ENCODE measurements around the gene EXOSC7. TPM values are rescaled to one million over a fixed set of nuclear protein-coding genes. Genes with fewer than 3 reads are reported as not detected.

Gene EXOSC7
- total RNA-seq, 1 donor from 2014 or later: 56.2 TPM

- Histone ChIP-seq H3K4me1 (no peaks in the 10 kb centered on the region), H3K9me3 (no peaks in the 10 kb centered on the region), H3K27ac (no peak overlapping the region), H3K4me3 (no peak overlapping the region), H3K27me3 (no peaks in the 10 kb centered on the region), H3K36me3 (peaks cover 0 to 41% of the 10 kb centered on the region in 2 donors)
- intact Hi-C loops (cut with DNase I): no loop called here
- no peak for TF ChIP-seq POLR2A (IDR thresholded peaks at IDR 0.05)
- DNase-seq (ENCODE audit: extremely low spot score in 2 of 2): no peak
Measured at GRCh38 chr3:44931791-44932190, 44.3 kb upstream of the EXOSC7 start.

GRCh38 chr3:44932271-44932670 is 43.8 kb upstream of the EXOSC7 start:
- intact Hi-C loops (cut with DNase I): no loop called here

GRCh38 chr3:44932986-44933944 is 42.8 kb upstream of the EXOSC7 start:
- no peak overlapping the region for H3K27ac ChIP-seq
- H3K36me3 ChIP-seq: peaks cover 4 to 31% of the 10 kb centered on the region in 2 donors
- H3K4me3 ChIP-seq: no peak overlapping the region
- DNase-seq (ENCODE audit: extremely low spot score in 2 of 2): no peak
- intact Hi-C loops (cut with DNase I): no loop called here
- no peak for TF ChIP-seq POLR2AphosphoS5 (IDR thresholded peaks at IDR 0.05; ENCODE audit: insufficient read depth in 1 of 2, low read depth in 1 of 2)
- TF ChIP-seq CTCF (IDR thresholded peaks at IDR 0.05): no peak
- TF ChIP-seq POLR2A (IDR thresholded peaks at IDR 0.05): no peak
- H3K9me3 ChIP-seq: no peaks in the 10 kb centered on the region
- no peaks in the 10 kb centered on the region for H3K27me3 ChIP-seq
- no peaks in the 10 kb centered on the region for H3K4me1 ChIP-seq

More at GRCh38 chr3:44932271-44932670, 43.8 kb upstream of the EXOSC7 start:
- Histone ChIP-seq H3K27ac (no peak overlapping the region), H3K36me3 (peaks cover 0 to 37% of the 10 kb centered on the region in 2 donors), H3K9me3 (no peaks in the 10 kb centered on the region), H3K27me3 (no peaks in the 10 kb centered on the region), H3K4me1 (no peaks in the 10 kb centered on the region), H3K4me3 (no peak overlapping the region)
- no peak for DNase-seq (ENCODE audit: extremely low spot score in 2 of 2)
- TF ChIP-seq POLR2AphosphoS5 (IDR thresholded peaks at IDR 0.05; ENCODE audit: insufficient read depth in 1 of 2, low read depth in 1 of 2) (no peak), CTCF (IDR thresholded peaks at IDR 0.05) (no peak), POLR2A (IDR thresholded peaks at IDR 0.05) (no peak)

GRCh38 chr3:44939581-44940036 is 36.4 kb upstream of the EXOSC7 start:
- H3K36me3 ChIP-seq: peaks cover 5 to 29% of the 10 kb centered on the region in 2 donors
- no peaks in the 10 kb centered on the region for H3K27me3 ChIP-seq
- H3K4me3 ChIP-seq: no peak overlapping the region
- no peak for TF ChIP-seq POLR2A (IDR thresholded peaks at IDR 0.05)
- no peak for TF ChIP-seq POLR2AphosphoS5 (IDR thresholded peaks at IDR 0.05; ENCODE audit: insufficient read depth in 1 of 2, low read depth in 1 of 2)
- no peak for TF ChIP-seq CTCF (IDR thresholded peaks at IDR 0.05)
- no peak overlapping the region for H3K27ac ChIP-seq
- intact Hi-C loops (cut with DNase I): no loop called here
- no peaks in the 10 kb centered on the region for H3K9me3 ChIP-seq
- DNase-seq (ENCODE audit: extremely low spot score in 2 of 2): no peak
- no peaks in the 10 kb centered on the region for H3K4me1 ChIP-seq

GRCh38 chr3:44942202-44942921 is 33.7 kb upstream of the EXOSC7 start:
- intact Hi-C loops (cut with DNase I): no loop called here
- no peak for DNase-seq (ENCODE audit: extremely low spot score in 2 of 2)
- no peaks in the 10 kb centered on the region for H3K4me1 ChIP-seq
- H3K27me3 ChIP-seq: no peaks in the 10 kb centered on the region
- H3K27ac ChIP-seq: no peak overlapping the region
- H3K4me3 ChIP-seq: no peak overlapping the region
- H3K36me3 ChIP-seq: peaks cover 5 to 34% of the 10 kb centered on the region in 2 donors
- TF ChIP-seq POLR2AphosphoS5 (IDR thresholded peaks at IDR 0.05; ENCODE audit: insufficient read depth in 1 of 2, low read depth in 1 of 2): no peak
- TF ChIP-seq CTCF (IDR thresholded peaks at IDR 0.05): no peak
- TF ChIP-seq POLR2A (IDR thresholded peaks at IDR 0.05): no peak
- H3K9me3 ChIP-seq: no peaks in the 10 kb centered on the region
